HG02588 (cell line): Measurements from ENCODE around the gene TXNDC11.

Experiments used
- ATAC-seq: cut with Tn5 transposase; IDR thresholded peaks from one replicate; pipeline ENCODE4 v1.9.1; 2021; ENCODE audit warnings: mild to moderate bottlenecking, moderate library complexity; ENCODE audit not compliant: unreplicated experiment

Gene TXNDC11

DNA sequence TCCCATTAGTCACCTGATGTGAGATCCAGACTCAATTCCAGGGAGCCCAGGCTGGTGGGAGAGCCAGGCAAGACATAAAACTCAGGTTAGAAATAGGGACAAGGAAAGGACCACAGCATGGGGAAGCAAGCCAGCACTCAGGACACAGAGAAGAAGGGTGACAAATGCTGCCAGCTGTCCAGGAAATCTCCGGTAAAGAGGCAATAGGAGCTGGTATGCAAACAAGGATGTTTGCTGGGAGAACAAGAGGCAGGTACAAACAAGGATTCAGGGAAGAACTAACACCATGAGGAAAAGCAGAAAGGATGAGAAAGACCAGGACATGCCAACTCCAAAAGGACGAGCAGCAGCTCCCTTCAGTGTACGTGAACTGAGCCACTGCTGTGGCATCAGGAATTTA lies 10.2 kb upstream of the TXNDC11 start:
- ATAC-seq: no peak

DNA sequence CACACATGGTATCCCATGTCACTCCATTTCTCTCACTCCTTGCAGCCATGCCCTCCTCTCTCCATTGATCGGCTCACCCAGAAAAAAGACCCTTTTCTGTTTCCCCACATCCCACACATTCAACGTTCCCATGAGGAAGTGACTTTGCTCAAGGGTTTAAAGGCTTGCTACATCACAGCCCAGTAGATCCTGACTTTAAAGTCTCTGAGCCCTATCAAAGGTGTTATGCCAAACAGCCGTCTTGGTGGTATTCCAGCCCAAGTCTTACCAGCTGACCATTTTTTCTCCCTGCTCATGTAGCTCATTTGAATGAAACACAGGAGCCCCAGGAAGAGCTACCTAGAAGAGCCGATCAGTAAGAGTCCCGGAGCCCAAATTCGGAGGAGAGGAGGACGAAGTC lies 7.4 kb upstream of the TXNDC11 start:
- ATAC-seq: no peak

DNA sequence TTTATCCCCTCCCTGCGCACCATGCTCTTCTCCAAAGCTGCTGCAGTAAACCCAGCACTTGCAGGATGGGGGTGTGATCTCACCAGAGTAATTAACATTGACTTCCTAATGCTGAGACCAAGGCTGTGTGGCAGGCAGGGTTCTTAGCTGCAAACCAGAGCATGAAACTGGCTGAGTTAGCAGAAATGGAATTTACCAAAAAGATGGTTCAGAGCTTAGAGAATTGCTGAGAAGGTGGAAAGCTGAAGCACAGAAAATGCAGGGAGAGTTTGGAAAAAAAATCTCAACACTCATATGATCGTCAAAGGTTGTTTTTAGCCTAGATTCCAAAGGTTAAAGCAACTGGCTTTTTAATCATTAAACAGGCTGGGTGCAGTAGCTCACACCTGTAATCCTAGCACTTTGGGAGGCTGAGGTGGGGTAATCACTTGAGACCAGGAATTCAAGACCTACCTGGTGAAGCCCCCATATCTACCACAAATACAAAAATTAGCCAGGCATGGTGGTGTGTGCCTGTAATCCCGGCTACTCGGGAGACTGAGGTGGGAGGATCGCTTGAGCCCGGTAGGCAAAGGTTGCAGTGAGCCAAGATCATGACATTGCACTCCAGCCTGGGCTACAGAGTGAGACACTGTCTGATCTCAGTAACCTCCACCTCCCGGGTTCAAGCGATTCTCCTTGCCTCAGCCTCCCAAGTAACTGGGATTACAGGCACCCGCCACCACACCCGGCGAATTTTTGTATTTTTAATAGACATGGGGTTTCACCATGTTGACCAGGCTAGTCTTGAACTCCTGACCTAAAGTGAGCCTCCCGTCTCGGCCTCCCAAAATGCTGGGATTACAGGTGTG lies 6.0 kb upstream of the TXNDC11 start:
- ATAC-seq: no peak

DNA sequence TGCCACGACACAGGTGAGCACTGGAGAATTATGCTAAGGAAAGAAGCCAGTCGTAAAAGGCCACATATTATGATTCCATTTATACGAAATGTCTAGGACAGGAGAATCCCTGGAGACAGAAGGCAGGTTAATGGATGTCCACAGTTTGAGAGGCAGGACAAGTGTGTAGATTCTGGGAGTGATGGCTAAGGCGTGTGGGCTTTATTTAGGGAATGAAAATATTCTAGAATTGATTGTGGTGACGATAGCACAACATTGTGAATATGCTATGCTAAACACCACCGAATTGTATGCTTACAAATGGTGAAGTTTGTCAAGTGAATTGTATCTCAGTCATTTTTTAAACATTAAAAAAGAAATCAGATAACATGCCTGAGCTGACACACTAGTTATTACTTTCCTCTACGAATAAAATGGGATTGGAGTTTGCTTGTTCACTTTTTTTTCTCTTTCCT lies 5.3 kb upstream of the TXNDC11 start:
- no peak for ATAC-seq

DNA sequence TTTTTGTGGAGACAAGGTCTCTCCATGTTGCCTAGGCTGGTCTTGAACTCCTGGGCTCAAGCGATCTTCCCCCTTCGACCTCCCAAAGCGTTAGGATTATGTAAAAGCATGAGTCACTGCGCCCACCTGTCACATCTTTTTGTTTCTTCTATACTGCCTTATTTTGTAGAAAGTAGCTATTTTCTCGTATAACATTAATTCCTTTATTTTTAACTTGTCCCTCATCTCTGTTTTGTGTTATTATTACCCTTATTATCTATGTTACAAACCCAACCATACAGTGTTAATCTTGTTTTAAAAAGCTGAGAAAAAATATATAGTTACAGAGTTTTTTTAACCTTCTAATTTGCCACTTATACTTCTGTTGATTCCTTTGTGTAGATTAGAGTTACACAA lies 1.4 kb upstream of the TXNDC11 start:
- no peak for ATAC-seq

DNA sequence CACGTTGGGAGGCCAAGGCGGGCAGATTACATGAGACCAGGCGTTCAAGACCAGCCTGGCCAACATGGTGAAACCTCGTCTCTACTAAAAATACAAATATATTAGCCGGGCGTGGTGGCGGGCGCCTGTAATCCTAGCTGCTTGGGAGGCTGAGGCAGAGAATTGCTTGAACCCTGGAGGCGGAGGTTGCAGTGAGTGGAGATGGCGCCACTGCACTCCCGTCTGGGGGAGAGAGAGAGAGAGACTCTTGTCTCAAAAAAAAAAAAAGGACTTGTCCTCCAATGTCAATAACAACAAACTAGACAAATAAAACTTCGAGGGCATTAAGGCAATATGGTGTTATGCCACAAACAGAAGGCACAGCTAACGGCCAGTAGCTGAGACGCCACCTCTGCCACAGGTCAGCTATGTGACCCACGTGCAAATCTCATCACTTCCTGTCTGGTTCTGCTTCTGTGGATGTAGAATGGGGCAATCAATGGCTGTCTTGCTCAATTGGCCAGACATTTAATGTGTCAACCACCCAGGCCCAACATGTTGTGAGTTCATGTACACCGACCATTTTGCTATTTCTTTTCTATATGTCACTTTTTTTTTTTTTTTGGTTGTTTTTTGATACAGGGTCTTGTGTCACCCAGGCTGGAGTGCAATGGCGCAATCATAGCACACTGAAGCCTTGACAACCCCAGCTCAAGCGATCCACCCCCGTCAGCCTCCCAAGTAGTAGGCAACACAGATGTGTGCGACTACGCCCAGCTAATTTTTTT lies 834 bp upstream of the TXNDC11 start:
- ATAC-seq: no peak

DNA sequence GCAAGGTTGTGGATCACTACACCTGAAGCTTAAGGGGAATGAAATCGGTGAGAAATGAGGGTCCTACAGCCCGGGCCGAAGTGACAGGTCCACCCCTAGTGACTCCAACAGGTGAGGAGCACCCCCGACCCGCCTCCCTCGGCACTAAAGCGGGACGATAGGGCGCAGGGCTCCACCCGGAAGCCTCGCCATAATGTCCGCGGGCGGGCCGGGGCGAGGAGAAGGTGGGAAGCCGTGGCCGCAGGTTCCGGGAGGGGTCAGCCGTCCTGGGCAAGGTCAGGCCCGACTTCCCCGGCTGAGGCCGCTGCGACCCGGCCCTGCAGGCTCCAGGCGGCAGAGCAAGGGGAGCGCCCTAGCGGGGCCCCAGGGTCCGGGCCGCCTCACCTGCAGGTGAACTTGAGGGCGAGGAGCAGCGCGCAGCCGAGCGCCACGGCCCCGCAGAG lies 543 bp downstream of the TXNDC11 start:
- ATAC-seq: peak; percentile 18

DNA sequence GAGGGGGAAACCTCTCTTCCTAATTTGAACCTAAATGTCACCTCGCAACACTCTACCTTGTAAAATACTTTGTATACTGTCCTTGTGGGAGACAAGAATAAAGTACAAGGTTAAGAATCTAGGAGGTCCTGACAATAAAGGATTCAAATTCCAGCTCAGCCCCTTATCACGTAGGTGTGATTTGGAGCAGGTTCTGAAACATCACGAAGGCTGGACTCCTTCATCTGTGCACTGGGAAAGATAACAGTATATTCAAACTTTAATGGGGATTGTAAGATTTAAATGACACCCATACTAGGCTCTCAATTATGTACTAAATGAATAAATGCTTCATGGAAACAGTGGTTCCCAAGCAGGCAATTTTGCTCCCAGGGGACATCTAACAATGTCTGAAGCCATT lies 2.1 kb downstream of the TXNDC11 start:
- no peak for ATAC-seq

DNA sequence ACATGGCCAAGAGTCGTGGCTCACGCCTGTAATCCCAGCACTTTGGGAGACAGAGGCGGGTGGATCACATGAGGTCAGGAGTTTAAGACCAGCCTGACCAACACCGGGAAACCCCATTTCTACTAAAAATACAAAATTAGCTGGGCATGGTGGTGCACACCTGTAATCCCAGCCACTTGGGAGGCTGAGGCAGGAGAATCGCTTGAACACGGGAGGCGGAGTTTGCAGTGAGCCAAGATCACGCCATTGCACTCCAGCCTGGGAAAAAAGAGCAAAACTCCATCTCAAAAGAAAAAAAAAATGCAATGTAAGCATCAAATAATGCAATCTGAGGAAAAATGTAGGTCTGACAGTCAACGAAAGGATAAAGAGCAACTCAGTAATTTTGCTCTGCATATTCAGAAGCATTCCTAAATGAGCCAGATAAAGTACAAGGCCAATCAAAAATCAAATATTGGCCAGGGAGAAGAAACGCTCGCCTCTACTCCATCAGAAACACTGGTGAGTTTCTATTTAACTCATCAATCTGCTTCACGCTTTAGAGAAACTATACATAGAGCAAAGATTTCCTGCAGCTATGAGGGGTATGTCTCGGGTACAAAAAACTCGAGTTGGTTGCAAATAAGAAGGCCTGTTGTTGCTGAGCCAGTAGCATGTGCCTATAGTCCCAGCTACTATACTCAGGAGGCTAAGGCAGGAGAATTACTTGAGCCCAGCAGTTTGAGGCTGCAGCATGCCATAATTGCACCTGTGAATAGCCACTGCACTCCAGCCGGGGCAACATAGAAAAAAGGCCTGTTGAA lies 3.7 kb downstream of the TXNDC11 start:
- ATAC-seq: no peak

DNA sequence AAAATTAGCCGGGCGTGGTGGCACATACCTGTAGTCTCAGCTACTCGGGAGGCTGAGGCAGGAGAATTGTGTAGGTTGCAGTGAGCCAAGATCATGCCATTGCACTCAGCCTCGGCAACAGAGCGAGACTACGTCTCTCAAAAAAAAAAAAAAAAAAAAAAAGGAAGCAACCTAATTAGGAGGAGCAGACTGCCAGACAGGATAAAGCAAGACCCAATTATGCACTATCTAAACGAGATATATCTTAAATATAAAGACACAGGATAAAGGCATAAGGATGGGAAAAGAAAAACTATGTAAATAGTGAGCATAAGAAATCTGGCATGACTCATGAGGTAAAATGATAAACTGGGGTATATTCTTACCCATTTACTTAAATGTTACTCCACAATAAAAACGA lies 4.9 kb downstream of the TXNDC11 start:
- no peak for ATAC-seq

DNA sequence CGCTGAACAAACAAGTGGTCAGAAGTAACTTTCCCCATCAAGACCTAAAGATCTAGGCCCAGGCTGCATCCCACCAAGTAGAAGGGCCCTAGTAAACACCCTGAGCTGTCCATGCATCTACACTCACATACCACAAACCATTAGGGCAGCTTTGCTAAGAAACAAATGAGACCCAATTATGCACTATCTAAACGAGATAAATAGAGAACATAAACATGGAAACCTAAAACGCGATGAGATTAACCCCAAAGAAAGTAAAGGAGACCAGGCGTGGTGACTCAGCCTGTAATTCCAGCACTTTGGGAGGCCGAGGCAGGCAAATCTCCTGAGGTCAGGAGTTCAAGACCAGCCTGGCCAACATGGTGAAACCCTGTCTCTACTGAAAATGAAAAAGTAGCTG lies 5.8 kb downstream of the TXNDC11 start:
- no peak for ATAC-seq

DNA sequence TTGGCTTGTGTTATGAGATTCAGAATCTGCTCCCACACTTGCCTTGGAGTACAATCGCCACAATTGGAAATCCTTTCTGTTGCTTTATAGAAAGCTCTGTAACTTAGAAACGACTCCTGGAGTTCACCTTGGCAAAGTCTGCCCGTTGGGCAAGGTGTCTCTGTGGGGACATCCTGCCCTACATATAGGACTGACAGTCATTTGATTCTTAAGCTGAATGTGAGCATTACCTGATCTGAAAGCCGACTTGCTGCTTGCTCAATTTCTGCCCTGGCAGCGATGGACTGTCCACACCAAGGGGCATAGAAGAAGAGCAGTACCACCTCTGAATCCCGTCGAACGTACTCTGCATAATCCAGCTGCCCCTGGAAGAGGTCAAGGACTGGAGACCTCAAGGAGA lies 6.9 kb downstream of the TXNDC11 start:
- no peak for ATAC-seq

DNA sequence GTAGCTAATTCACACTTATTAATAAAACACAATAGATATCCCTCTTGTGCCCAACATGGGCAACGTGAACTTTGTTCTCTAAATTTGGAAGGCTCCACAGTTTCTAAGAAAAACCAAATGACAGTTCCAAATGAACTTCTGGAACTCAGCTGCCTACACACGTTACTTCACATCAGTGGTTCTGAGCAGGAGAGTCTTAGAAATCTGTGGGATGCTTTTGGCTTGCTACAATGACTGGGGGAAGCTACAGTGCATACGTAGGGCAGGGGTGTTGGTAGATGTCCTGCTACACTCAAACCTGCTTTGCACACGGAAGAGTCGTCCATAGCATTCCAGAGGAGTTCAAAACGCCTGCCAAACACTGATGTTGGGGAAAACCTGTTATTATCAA lies 8.0 kb downstream of the TXNDC11 start:
- no peak for ATAC-seq

DNA sequence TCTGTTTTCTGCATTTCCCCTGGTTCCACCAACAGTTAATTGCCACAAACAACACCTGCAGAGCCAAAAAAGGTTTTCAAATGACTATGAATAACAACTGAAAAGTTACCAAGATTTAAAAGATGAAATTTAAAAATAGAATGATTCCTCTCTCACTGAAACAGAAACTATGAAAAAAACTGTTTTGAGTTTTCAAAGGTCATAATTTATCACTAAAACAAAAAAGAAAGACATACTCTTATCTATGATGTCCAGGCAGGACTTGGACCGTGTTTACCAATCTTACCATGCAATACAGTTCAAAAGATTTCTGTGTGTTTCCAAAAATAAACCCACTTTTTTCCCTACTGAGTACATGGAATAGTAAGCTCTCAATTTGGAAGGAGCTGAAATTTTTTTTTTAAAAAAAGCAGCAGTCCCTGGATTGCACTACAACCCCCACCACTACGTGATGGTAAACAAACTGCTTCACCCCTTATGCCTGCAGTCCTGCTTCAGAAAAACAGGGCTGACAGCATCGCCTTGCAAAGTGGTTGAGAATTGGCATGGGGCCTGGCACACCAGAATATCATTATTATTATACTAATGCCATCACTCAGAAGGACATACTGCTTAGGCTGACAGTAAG lies 8.5 kb downstream of the TXNDC11 start:
- ATAC-seq: no peak

DNA sequence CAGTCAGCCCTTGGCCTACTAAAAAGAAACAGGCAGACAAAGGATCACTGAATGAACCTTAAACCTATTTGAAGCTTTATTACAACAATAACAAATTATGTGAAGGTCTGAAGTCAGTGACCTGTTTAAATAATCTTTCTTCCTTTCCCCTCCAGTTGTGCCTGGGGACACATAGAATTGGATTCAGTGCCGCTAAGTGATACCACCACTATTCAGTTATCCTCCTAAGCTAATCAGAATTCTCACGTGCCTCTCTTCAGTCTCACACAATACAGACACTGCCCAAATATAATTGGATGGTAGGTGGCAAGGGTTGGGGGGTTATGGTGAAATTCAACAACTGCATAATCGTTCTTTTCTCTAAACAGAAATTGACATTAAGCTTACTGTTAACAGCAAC lies 11.4 kb downstream of the TXNDC11 start:
- no peak for ATAC-seq

DNA sequence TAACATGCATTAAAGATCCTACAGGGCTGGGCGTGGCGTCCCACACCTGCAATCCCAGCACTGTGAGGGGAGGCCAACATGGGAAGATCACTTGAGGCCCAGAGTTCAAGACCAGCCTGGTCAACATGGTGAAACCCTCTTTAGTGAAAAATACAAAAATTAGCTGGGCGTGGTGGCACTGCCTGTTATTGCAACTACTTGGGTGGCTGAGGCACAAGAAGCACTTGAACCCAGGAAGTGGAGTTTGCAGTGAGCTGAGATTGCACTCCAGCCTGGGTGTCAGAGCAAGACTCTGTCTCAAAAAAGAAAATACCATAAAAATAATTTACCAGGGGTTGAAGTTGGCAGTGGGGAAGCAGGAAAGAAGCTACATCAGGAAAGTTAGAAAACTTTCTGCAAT lies 12.9 kb downstream of the TXNDC11 start:
- ATAC-seq: no peak

DNA sequence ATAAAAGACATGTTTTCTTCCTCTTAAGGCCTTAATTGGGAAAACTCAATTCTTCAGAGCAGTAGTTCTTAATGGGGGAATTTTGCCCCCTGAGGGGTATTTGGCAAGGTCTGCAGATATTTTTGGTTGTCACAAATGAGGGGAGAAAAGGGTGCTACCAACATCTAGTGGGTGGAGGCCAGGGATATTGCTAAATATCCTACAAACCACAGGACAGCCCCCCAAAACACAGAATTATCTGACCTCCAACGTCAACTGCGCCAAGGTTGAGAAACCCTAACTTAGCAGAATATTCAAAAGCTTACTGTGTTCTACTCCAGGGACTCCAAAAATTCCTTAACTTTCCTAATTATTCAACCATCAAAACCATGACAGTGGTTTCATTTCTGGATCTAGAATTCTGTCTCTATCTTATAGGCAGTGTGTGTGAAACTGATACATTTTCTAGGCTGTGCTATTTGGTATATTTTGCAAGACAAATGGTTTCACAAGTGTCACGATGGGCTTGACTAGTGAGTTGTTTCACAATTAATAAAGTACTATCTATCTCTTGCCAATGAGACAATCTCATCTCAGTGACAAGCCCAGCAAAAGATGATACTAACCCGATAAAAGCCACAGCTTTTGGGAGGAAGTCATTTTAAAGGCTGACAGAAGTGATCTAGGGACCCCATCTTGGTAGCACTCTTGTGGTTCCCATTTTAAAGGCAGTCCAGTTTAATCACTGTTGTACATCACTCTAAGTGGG lies 14.7 kb downstream of the TXNDC11 start:
- ATAC-seq: no peak

DNA sequence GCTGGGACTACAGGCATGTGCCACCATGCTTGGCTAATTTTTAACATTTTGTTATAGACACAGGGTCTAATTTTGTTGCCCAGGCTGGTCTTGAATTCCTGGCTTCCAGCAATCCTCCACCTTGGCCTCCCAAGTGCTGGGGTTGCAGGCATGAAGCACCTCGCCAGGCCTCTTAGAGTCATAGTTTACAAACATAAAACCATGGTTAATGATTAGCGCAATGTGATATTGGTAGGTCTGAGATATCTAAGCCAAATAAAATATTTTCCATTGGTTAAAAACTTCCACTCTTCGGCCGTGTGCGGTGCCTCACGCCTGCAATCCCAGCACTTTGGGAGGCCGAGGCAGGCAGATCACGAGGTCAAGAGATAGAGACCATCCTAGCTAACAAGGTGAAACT lies 16.6 kb downstream of the TXNDC11 start:
- ATAC-seq: no peak

DNA sequence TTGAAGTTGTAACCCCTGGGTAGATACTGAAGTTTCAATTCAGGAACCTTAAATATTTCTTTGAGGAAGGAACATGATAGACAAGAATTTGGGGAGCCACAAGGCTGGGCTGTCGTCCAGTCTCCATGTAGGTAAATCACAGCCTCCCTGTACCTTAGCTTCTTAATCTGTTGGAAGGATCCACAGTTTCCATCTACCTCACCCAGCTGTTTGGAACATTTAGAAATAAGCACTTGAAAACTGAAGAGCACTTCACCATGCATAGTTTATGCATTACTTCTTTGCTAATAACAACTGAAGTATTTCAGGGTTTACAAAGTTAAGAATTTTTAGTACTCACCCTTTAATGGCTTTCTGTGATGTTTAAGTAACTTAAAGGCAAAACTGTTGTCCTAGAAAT lies 17.2 kb downstream of the TXNDC11 start:
- no peak for ATAC-seq

DNA sequence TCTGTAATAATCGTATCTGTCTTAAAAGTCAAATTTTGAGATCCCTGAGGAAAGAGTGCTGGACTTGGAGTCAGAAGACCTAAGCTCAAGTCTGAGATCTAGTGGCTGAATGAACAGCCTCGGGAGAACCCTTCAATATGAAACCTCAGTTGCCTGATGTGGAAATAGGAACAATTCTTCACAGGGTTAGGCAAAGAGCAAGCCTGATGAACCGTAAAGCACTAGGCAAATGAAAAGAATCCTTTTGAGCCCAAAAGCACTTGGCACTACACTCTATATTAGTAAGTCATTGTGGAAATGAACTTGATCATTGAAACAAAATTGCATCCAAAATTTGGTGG lies 20.2 kb downstream of the TXNDC11 start:
- no peak for ATAC-seq
